PC-9 (cell line): ENCODE results near the gene THBD.

Experiments used
- CTCF ChIP-seq: fragments of 200-600 bp; sonication (generic); conservative IDR thresholded peaks from 2 replicates; pipeline ENCODE4 v1.6.1; 2017; ENCODE audit warnings: mixed run types, antibody characterized with exemption, mild to moderate bottlenecking, moderate library complexity
- EZH2 ChIP-seq: fragments of 200-600 bp; sonication (generic); IDR thresholded peaks from 2 replicates; pipeline ENCODE4 v1.8.0; 2017; ENCODE audit warnings: antibody characterized with exemption, low read depth

GRCh38 chr20:23071398-23071797, 21.9 kb upstream of the THBD start:
- TF ChIP-seq CTCF (no peak), EZH2 (no peak)
